Activated CD4-positive, alpha-beta T cell treated with anti-CD3 and anti-CD28 coated beads, Interleukin-2, amount 50 U/mL, for 16 hours (primary cell): Measurements from ENCODE around the gene OPTC.

Experiments
- DNase-seq: peaks from one replicate; pipeline ENCODE4 v3.0.0-alpha.2; 2020

Gene OPTC

GRCh38 chr1:203519053-203519840, 25.3 kb downstream of the OPTC start:
- DNase-seq = no peak

- DNase-seq = no peak
Measured at GRCh38 chr1:203519896-203520295, 25.9 kb downstream of the OPTC start.

GRCh38 chr1:203520315-203520714, 26.4 kb downstream of the OPTC start:
- DNase-seq = no peak

GRCh38 chr1:203521074-203521794, 27.3 kb downstream of the OPTC start:
- no peak for DNase-seq

GRCh38 chr1:203521812-203522211, 27.9 kb downstream of the OPTC start:
- DNase-seq = no peak

- DNase-seq = no peak
Measured at GRCh38 chr1:203522237-203522636, 28.3 kb downstream of the OPTC start.

GRCh38 chr1:203523667-203524066, 29.7 kb downstream of the OPTC start:
- DNase-seq = no peak

DNA sequence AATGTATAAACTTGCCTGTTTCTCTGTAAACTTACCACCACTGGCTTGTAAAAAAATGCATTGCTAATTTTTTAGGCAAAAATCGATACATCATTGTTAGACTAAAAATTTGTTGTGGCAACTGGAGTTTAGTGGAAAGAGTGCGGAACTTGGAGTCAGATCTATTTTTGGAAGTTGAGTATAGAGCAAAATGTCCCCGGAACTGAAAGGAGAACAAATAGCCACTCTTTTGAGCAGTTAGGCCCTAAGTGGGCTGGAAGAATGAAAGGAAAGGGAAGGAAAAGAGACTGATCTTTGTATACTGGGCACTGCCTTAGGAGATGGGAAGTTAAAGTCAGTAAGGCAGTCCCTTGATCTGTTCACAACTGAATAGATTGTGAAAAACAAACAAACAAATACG, 30.2 kb downstream of the OPTC start:
- no peak for DNase-seq

GRCh38 chr1:203524824-203525223, 30.9 kb downstream of the OPTC start:
- DNase-seq = no peak

DNA sequence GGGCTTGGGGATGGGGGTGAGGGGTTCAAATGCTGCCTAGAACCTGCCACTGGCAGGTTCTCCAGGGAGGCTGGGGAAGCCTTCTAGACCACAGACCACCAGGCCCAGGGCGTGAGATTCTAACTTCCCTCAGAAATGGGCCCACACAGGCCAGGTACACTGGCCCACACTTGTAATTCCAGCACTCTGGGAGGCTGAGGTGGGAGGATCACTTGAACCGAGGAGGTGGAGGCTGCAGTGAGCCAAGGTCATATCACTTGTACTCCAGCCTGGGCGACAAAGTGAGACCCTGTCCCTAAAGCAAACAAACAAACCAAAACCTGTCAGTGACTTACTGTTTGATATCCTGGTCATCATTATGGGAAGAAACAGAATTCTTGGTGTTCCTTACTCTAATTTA, 31.7 kb downstream of the OPTC start:
- DNase-seq = no peak

DNA sequence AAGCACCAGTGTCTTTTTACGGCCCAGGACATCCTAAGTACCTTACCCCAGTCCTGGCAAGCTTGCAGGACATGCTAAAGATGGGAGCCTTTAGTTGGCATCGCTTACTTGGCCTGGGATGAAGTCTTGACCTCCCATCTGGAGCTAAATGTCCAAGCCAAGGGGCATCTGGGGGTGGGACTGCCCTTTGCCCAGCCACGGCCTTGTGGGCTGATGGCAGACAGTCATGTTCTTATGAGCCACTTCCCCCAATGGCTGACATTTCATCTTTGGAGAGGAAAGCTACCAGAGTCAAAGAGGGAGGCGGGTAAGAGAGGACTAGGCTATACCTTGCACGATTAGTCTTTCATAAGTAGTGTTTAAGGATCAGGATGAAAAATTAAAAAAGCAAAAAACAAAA, 32.2 kb downstream of the OPTC start:
- DNase-seq = no peak

GRCh38 chr1:203526572-203526971, 32.6 kb downstream of the OPTC start:
- DNase-seq = no peak

- no peak for DNase-seq
Measured at GRCh38 chr1:203527013-203527412, 33.1 kb downstream of the OPTC start.

GRCh38 chr1:203528063-203528462, 34.1 kb downstream of the OPTC start:
- no peak for DNase-seq

DNA sequence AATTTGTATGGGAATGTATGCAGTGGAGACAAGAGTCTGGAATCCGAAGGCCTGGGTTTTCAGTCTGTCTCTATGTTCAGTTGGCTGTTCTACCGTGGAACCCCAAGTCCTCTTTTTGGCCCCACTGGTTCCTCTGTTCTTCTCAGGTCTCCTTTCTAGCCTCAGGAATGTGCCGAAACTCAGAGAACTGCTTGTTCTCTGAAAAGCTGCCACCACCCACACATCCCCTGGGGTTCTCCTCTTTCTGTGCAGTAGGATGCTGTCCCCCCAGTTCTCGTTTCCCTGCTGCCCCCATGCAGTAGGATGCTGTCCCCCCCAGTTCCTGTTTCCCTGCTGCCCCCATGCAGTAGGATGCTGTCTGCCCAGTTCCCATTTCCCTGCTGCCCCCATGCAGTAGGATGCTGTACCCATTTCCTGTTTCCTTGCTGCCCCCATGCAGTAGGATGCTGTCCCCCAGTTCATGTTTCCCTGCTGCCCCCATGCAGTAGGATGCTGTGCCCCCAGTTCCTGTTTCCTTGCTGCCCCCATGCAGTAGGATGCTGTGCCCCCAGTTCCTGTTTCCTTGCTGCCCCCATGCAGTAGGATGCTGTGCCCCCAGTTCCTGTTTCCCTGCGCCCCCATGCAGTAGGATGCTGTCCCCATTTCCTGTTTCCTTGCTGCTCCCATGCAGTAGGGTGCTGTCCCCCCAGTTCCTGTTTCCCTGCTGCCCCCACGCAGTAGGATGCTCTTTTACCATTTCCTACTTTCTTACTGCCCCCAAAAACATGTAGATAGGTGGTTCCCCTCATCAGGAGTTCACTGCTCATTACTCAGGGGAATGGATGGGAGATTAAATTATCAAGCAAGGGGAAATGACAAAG, 35.3 kb downstream of the OPTC start:
- no peak for DNase-seq

DNA sequence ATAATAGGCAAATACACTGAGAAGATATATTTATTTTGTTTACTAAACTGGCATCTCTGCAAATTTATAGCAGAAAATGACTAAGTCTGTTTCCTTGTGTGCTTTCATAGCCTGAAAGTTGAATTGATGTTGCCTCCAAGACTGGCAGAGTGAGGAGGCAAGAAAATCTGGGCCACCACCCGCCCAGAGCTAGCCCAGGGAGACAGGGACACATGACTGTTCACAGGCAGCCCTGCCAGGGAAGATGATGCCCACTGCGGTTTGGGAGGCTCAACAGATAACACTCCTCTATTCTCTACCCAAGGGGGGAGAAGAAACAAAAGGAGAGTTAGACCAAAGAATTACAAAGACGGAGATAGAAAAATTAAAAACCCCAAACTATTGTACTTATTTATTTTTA, 37.1 kb downstream of the OPTC start:
- DNase-seq = no peak

DNA sequence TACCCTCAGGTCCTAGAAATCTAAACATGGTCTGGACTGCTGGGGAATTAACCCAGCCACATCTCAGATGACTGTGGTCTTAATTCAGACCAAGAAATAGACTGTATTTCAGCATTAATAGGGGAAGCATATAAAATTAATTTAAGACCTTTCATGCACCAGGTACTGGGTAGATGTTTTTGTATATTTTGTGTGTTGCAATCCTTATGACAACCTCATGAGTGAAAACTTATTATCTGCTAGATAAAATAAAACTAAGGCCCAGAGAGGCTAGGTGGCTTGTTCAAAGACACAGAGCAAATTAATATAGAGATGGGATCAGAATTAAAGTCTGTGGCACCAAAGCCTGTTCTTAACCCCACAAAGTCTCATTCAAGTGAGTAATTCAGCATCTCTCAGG, 40.1 kb downstream of the OPTC start:
- DNase-seq = no peak

- DNase-seq = no peak
Measured at GRCh38 chr1:203534526-203534925, 40.6 kb downstream of the OPTC start.

- DNase-seq = no peak
Measured at GRCh38 chr1:203536575-203536974, 42.6 kb downstream of the OPTC start.

- no peak for DNase-seq
Measured at GRCh38 chr1:203536980-203537455, 43.1 kb downstream of the OPTC start.

DNA sequence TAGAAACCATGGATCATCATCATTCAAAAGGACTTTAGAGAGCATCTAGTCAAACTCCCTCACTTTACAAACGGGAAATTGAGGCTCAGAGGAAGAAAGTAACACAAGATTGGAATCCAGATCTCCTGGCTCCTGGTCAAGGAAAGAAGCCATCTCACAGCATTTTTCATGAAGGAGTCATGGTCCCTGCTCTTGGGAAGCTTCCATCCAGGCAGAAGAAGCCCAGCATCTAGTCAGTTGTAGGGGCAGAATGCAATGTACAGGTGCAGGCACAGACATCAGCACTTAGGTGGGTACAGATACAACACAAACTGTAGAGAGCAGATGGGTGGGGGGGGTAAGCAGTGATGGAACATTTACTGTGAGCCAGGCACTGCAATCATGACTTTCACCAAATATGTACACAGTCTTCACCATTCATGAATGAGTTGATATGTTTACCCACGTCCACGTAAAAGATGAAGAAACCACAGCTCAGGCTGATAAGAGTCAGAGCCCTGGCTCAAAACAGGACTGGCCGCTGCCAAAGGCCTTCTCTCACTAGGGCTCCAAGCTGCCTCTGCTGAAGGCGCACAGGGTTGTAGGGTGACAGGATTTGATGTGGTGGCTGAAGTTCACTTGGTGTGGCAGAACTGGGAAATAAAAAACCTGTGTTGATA, 44.0 kb downstream of the OPTC start:
- DNase-seq = no peak

- DNase-seq = no peak
Measured at GRCh38 chr1:203538726-203539125, 44.8 kb downstream of the OPTC start.
